ENCODE data around the gene ANKRD28. TPM values are rescaled to one million over a fixed set of nuclear protein-coding genes. Genes with fewer than 3 reads are reported as not detected.

ANKRD28 gene
- total RNA-seq, 1 donor from 2014 or later, result 104 TPM

- Mint-ChIP-seq H3K27me3 (ENCODE audit: low read depth) (no peaks in the 10 kb centered on the region), H3K36me3 (ENCODE audit: low read depth) (peaks cover 2% of the 10 kb centered on the region), H3K4me3 (ENCODE audit: unreplicated experiment) (peak overlapping the region; percentile 49), H3K27ac (ENCODE audit: unreplicated experiment) (peak overlapping the region; percentile 99), H3K4me1 (ENCODE audit: low read depth) (peaks cover 56% of the 10 kb centered on the region), H3K9me3 (ENCODE audit: low read depth) (peaks cover 5% of the 10 kb centered on the region)
- no peak for TF ChIP-seq CTCF (IDR thresholded peaks at IDR 0.05)
- DNase-seq (ENCODE audit: low spot score), result no peak
Observed at GRCh38 chr3:15646851-15647511, 150.8 kb downstream of the ANKRD28 start.

DNA sequence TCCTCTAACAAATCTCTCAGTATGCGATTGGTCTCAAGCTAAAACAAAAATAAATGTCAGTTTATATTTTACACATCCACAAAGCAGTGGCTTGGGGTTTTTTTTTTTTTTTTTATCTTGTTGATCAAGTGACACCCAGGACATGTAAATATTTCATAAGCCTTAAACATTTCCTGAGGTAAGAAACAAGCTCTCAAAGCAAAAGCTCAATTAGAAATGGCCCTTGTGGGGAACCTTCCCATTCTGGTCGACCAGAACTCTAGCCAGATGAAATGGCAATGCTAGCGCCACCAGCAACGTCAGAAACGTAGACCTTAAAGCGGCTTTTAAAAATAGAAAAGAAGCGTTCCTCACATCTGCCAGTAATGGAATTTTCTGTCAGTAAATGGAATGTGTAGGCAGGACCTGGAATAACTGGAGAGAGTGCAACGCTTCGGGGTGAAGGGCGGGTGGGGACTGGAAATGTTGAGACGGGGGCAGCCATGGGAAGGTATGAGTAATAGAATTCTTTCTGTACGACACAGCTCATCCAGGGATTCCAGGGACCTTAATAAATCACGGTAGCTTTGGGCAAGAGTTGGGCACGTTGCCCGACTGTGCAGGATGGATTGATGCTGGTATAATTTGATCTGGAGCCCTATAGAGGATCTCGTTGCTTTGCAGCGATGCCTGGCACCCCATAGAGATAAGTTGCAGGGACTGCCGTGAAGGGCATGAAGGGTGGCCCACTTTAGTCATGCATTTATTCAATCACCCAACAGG, 151.9 kb downstream of the ANKRD28 start:
- Mint-ChIP-seq H3K36me3 (ENCODE audit: low read depth) (peaks cover 2% of the 10 kb centered on the region), H3K27ac (ENCODE audit: unreplicated experiment) (peak overlapping the region; percentile 99), H3K9me3 (ENCODE audit: low read depth) (peaks cover 5% of the 10 kb centered on the region), H3K4me3 (ENCODE audit: unreplicated experiment) (peak overlapping the region; percentile 42), H3K27me3 (ENCODE audit: low read depth) (no peaks in the 10 kb centered on the region), H3K4me1 (ENCODE audit: low read depth) (peaks cover 61% of the 10 kb centered on the region)
- DNase-seq (ENCODE audit: low spot score), result no peak
- no peak for TF ChIP-seq CTCF (IDR thresholded peaks at IDR 0.05)

GRCh38 chr3:15645246-15645645, 152.5 kb downstream of the ANKRD28 start:
- H3K4me1 Mint-ChIP-seq (ENCODE audit: low read depth), result peaks cover 64% of the 10 kb centered on the region

GRCh38 chr3:15638891-15639262, 158.9 kb downstream of the ANKRD28 start:
- TF ChIP-seq CTCF (IDR thresholded peaks at IDR 0.05), result no peak
- no peaks in the 10 kb centered on the region for H3K9me3 Mint-ChIP-seq (ENCODE audit: low read depth)
- no peak for DNase-seq (ENCODE audit: low spot score)
- H3K27me3 Mint-ChIP-seq (ENCODE audit: low read depth), result no peaks in the 10 kb centered on the region
- H3K36me3 Mint-ChIP-seq (ENCODE audit: low read depth), result peaks cover 2% of the 10 kb centered on the region
- peaks cover 68% of the 10 kb centered on the region for H3K4me1 Mint-ChIP-seq (ENCODE audit: low read depth)
- H3K4me3 Mint-ChIP-seq (ENCODE audit: unreplicated experiment), result no peak overlapping the region
- peak overlapping the region; percentile 43 for H3K27ac Mint-ChIP-seq (ENCODE audit: unreplicated experiment)

More at GRCh38 chr3:15645246-15645645, 152.5 kb downstream of the ANKRD28 start:
- Mint-ChIP-seq H3K36me3 (ENCODE audit: low read depth) (peaks cover 2% of the 10 kb centered on the region), H3K27ac (ENCODE audit: unreplicated experiment) (peak overlapping the region; percentile 99), H3K4me3 (ENCODE audit: unreplicated experiment) (no peak overlapping the region), H3K27me3 (ENCODE audit: low read depth) (no peaks in the 10 kb centered on the region), H3K9me3 (ENCODE audit: low read depth) (peaks cover 5% of the 10 kb centered on the region)
- DNase-seq (ENCODE audit: low spot score), result no peak
- no peak for TF ChIP-seq CTCF (IDR thresholded peaks at IDR 0.05)

GRCh38 chr3:15638193-15638890, 159.4 kb downstream of the ANKRD28 start:
- Mint-ChIP-seq H3K27me3 (ENCODE audit: low read depth) (no peaks in the 10 kb centered on the region), H3K4me3 (ENCODE audit: unreplicated experiment) (no peak overlapping the region), H3K9me3 (ENCODE audit: low read depth) (no peaks in the 10 kb centered on the region), H3K4me1 (ENCODE audit: low read depth) (peaks cover 73% of the 10 kb centered on the region), H3K36me3 (ENCODE audit: low read depth) (peaks cover 2% of the 10 kb centered on the region), H3K27ac (ENCODE audit: unreplicated experiment) (peak overlapping the region; percentile 85)
- no peak for DNase-seq (ENCODE audit: low spot score)
- TF ChIP-seq CTCF (IDR thresholded peaks at IDR 0.05), result no peak
